Activated naive CD8-positive, alpha-beta T cell treated with anti-CD3 and anti-CD28 coated beads, Interleukin-2, amount 50 U/mL, for 16 hours (primary cell): Measurements from ENCODE around the gene TBX22.
"Not testable (repeated sequence)": the region's sequence is repeated elsewhere in the genome, so short reads cannot be mapped to it uniquely, and the experiment has no call there.

Source experiments
- DNase-seq: peaks from one replicate; pipeline ENCODE4 v3.0.0-alpha.2; 2020; ENCODE audit warnings: low read depth, low spot score

Gene TBX22, protein sequence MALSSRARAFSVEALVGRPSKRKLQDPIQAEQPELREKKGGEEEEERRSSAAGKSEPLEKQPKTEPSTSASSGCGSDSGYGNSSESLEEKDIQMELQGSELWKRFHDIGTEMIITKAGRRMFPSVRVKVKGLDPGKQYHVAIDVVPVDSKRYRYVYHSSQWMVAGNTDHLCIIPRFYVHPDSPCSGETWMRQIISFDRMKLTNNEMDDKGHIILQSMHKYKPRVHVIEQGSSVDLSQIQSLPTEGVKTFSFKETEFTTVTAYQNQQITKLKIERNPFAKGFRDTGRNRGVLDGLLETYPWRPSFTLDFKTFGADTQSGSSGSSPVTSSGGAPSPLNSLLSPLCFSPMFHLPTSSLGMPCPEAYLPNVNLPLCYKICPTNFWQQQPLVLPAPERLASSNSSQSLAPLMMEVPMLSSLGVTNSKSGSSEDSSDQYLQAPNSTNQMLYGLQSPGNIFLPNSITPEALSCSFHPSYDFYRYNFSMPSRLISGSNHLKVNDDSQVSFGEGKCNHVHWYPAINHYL

DNA sequence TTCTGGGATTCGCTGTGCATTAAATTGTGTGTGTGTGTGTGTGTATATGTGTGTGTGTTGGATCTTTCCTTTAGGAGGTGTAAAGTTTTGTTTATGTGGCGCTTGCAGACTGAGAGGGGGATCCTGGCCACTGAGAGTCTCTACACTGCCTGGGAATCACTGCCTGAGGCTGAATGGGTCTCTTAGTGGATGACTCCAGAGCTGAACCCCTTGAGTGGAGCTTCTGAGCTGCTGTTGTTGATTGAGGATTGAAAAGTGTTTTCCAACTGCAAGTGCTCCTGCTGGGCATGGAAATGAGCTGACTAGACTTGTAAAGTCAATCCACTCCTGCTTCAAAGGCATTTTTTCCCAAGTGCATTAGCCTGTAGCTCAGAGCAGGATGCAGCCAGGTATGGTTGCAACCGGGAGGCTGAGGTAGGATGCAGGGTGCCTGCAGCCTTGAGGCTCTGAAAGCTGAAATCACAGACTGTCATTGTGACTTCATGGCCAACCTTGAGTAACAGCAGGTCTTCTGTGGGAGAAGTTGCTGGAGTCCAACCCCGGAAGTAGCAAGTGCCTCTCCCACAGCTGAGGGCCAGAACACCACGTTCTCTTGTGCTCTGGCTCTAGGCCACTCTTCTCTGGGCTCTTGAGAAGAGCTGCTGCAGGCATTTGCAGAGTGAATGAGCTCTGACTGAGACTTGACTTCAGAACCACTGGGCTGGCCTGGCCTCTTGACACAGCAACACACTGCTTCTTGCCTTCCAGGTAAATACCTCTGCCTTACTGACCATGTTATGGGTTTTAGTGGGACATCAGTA lies at the start of gene TBX22:
Gene TBX22, plus strand, starts transcription at position 613 of the 800 bp plus-strand sequence. CDS start 7,517 bp downstream, outside the sequence.
- DNase-seq, result no peak

DNA sequence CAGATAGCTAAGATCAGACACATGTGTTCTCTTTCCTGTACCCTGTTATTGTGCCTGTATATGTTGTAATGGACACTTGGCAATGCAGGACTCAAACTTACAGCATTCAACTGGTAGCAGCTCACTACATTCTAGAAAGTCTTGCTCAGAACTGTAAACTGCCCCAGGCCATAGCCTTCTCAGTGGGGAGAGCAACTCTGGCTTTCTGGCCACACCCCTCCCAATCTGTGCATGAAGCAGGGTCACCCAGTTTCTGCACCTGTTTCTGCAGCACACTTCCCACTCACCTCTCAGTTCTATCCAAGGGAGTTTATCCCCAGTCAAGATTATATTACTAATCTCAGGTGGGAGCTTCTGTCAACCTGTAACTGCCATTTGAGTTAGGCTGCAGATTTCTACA lies 38.9 kb upstream of the TBX22 start:
- no peak for DNase-seq

DNA sequence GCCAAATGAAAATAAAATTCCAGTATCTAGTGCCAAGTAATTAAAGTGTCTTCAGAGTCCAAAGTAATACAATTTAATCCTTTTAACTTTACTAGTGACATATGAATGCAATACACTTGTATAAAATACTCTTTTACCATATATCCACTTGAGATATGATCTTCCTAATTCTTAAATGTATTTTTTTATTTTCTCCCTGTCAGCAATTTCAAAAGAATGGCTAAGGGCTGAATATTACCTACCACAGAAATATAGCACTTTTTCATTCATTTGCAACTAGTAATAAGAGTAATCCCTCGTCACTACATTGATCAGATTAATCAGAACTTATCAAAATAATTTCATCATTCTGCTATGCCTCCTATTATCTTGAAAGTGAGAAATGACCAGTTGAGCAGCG lies 10.1 kb upstream of the TBX22 start:
- DNase-seq, result no peak

DNA sequence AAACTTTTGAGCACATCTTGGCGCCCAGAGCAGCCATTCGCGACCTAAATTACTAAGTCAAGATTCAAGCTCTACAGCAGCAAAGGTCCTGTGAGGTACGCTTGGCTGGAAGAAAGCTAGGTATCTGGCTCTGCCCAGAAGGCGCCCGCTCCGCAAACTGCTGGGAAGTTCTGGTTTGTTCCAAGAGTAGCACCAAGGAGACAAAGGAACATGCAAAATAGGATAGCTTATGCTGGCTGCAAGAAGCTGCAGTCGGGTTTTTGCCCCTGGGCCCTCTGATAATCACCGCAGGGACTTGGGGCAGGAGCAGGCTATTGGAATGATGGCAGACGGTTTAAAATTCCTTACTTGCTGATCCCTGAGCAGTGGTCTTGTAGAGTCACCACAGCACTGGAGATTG lies 3.0 kb upstream of the TBX22 start:
- no peak for DNase-seq

DNA sequence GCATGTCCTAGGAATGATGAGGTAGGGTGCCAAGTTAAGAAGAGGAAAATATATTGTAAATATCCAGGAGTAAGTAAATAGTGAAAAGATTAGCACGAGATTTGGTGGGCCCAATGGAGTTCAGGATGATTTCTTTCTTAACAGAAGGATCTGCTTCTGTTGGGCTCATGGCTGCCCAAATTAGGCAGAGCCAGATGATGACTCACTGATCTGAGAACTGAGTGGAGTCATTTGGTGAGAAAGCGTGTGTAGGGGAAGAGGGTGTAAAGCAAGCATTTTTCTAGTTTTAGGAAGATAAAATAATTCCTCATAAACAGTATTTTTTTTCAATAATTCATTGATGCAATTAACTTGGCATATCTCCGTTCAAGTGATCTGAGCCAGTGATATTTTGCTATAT lies 1.6 kb downstream of the TBX22 start:
- no peak for DNase-seq

DNA sequence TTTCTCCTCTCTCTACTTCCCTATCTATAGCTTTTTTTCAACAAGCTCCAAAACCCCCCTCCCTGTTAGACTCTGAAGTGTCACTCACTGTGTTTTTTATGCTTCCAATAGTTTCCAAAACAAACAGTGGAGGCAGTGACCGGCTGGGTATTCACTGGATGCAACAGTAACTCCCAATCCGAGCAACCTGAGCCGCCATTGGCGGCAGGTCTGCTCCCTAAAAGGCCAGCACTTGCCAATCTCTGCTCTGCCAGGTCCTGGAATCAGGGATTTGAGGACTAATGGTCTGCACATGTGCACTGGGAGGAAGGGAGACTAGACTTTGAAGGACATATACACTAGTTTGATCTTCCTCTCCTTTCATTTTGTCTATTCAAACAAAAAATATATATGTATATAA lies 7.1 kb downstream of the TBX22 start:
- DNase-seq, result no peak

DNA sequence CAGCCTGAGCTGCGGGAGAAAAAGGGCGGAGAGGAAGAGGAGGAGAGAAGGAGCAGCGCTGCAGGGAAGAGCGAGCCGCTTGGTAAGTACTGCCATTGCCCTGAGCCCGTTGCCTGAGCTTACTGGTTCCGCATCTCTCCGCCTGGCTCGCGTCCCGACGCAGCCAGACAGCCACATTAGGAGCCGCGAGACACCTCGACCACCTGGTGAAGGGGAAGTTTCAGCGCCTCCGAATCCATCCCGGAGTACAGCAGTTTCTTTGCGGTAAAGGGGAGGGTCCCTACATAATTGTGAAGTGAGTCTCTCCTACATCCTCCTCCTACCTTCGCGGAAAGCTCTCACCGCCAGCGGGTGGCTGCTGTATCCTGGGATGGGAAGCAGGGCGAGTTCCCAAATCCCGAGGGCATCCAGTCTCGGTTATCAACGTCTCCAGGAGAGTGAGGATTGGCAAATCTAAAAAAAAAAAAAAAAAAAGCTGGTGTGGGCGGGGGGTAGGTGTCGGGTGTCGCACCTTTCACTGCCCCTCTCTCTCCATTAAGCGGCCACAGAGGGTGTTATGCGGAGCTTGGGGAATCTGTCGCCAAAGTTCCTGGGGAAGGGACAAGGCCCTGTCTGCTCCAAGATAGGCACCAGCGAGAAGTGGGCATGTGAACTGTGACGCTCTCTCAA lies 7.9 kb downstream of the TBX22 start:
- no peak for DNase-seq

DNA sequence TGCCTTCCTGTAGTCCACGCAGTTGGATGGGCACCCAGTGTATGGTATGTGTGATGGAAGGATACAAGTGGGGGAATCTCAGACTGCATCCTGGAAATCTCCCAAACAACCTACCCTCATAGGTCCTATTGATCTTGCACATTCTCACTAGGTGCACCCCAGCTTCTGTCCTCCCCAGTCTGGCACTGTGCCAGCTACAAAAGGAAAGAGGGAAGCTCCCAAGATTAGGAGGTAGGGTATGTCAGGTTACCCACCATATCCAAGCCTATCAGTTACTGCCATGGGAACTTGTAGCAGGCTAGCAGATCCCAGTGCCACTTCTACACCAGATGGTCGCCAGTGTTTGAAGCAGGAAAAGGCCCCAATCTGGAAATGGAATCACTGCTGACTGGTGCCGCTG lies 11.6 kb downstream of the TBX22 start:
- no peak for DNase-seq

DNA sequence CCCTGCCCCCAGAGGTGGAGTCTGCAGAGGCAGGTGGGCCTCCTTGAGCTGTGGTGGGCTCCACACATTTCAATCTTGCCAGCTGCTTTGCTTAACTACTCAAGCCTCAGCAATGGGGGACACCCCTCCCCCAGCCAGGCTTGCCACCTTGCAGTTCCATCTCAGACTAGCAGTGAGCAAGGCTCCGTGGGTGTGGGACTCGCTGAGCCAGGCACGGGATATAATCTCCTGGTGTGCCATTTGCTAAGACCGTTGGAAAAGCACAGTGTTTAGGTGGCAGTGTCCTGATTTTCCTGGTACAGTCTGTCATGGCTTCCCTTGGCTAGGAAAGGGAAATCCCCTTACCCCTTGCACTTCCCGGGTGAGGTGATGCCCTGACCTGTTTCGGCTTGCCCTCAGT lies 51.6 kb downstream of the TBX22 start:
- not testable (repeated sequence) for DNase-seq

DNA sequence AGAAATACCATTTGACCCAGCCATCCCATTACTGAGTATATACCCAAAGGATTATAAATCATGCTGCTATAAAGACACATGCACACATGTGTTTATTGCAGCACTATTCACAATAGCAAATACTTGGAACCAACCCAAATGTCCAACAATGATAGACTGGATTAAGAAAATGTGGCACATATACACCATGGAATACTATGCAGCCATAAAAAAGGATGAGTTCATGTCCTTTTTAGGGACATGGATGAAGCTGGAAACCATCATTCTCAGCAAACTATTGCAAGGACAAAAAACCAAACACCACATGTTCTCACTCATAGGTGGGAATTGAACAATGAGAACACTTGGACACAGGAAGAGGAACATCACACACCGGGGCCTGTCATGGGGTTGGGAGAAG lies 61.1 kb downstream of the TBX22 start:
- DNase-seq, result not testable (repeated sequence)
